ENCODE results near the gene MACROD1. TPM values are rescaled to one million over a fixed set of nuclear protein-coding genes. Genes with fewer than 3 reads are reported as not detected.

MACROD1 gene
- total and polyA plus RNA-seq, 9 donors, result 21.1 to 50.2 (median 32.2) TPM

DNA sequence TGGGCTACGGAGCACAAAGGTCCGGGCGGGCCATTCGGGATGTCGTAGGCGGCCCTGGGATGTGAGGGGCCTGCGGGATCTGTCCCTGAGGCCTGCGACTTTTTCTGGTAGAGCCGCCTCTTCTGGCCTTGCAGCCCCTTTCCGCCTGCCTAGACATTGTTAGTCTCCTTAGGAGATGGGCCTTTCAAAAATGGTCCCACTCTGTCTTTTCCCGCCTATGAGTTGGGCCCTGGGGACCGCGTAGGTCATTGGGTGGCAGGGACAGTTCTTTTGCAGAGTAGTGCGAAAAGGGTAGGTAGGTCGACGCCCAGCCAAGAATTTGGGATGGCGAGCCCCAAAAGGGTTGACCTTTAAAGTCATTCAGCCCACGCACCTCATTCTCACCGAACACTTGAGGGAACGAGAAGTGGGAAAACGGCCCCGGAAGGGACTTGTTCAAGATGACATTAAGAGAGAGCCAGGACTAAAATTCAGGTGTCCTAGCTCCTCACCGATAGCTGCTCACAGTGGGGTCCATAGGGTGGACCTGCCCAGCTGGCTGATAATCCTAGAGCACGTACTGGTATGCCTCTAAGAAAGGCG, 178.9 kb downstream of the MACROD1 start:
- Histone ChIP-seq H3K9me3 (no peaks in the 10 kb centered on the region), H3K36me3 (no peaks in the 10 kb centered on the region), H3K4me1 (ENCODE audit: insufficient read depth) (peaks cover 5% of the 10 kb centered on the region), H3K27ac (peak overlapping the region; percentile 43 to 57), H3K4me3 (peak overlapping the region; percentile 95), H3K27me3 (no peaks in the 10 kb centered on the region)
- intact Hi-C loops (cut with DNase I), result no loop called here
- WGBS, 3 donors, result 20 to 27% (median 22%) methylated on average over 24 to 25 of the region's 25 CpGs
- DNase-seq, result no peak
- TF ChIP-seq, protein P1, sequence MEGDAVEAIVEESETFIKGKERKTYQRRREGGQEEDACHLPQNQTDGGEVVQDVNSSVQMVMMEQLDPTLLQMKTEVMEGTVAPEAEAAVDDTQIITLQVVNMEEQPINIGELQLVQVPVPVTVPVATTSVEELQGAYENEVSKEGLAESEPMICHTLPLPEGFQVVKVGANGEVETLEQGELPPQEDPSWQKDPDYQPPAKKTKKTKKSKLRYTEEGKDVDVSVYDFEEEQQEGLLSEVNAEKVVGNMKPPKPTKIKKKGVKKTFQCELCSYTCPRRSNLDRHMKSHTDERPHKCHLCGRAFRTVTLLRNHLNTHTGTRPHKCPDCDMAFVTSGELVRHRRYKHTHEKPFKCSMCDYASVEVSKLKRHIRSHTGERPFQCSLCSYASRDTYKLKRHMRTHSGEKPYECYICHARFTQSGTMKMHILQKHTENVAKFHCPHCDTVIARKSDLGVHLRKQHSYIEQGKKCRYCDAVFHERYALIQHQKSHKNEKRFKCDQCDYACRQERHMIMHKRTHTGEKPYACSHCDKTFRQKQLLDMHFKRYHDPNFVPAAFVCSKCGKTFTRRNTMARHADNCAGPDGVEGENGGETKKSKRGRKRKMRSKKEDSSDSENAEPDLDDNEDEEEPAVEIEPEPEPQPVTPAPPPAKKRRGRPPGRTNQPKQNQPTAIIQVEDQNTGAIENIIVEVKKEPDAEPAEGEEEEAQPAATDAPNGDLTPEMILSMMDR (IDR thresholded peaks at IDR 0.05), result no peak
- TF ChIP-seq POLR2A (IDR thresholded peaks at IDR 0.05), result no peak
- TF ChIP-seq EP300 (IDR thresholded peaks at IDR 0.05), result no peak

DNA sequence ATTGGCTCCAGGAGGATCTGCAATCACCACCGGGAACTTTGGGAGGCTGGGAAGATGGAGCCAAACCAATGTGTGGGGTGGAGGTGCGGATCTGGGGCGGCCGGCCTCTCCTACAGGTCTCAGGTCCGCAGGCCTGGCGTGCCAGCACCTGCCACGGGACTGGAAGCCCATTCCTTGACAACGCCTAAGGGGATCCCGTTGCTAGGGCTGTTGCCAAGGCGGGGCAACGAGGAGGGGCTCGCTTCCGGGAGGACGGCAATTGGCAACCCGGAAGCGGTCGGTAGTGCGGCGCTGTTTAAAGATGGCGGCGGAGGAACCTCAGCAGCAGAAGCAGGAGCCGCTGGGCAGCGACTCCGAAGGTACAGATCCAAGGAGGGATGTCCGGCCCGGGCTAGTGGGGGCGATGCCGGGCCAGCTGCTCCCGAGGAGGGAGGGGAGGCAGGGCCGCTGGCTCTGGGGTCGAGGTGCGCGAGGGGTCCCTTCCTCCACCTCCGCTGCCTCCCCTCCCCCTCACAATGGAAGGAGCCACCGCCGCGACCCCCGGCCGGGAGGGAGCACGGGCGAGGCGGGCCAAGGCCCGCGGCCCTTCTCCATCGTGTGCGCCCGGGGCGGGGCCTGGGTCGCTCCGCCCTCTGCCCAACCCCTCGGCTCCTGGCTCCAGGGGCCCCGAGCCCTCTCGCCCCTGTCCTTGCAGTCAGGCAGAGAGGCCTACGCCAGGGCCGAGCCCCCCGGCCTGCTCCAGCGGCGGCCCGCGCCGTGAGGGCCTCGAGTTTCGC, 179.6 kb downstream of the MACROD1 start, which contains the start of gene OTUB1:
Gene OTUB1, plus strand, starts transcription at position 283 of the 776 bp plus-strand sequence. Its CDS starts 19 bp downstream, at position 302.
- no peaks in the 10 kb centered on the region for H3K27me3 ChIP-seq
- WGBS, 3 donors, result 0% methylated on average over 35 to 63 of the region's 63 CpGs
- intact Hi-C loops (cut with DNase I), result no loop called here
- H3K36me3 ChIP-seq, result no peaks in the 10 kb centered on the region
- peak; percentile 87 to 92 (median 88) for DNase-seq
- peak within 1 kb of the TSS; percentile 43 to 57 for H3K27ac ChIP-seq
- peak within 1 kb of the TSS; percentile 95 for H3K4me3 ChIP-seq
- H3K4me1 ChIP-seq (ENCODE audit: insufficient read depth), result peaks cover 5% of the 10 kb centered on the region
- TF ChIP-seq POLR2A (IDR thresholded peaks at IDR 0.05) (peak; percentile 44), EP300 (IDR thresholded peaks at IDR 0.05) (no peak)
- no peaks in the 10 kb centered on the region for H3K9me3 ChIP-seq

DNA sequence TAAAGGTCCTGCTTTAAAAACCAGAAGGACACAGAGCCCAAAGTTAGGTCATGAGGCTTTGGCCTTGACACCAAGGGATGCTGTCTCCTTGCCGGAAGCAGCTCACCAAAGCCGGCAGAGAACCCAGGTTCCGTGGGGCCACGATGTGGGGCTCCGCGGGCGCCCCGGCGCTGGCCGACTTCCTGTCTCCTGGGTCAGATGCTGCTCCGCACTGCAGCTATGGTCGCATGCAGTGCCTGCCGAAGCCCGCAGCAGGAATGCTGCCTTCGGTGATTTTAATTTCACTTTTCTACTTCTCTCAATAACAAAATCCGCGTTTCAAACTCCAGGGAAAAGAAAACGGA, 180.1 kb downstream of the MACROD1 start:
- 0 to 1% (median 0%) methylated on average over 18 of the region's 18 CpGs for WGBS, 3 donors
- no peak for DNase-seq
- intact Hi-C loops (cut with DNase I), result no loop called here

DNA sequence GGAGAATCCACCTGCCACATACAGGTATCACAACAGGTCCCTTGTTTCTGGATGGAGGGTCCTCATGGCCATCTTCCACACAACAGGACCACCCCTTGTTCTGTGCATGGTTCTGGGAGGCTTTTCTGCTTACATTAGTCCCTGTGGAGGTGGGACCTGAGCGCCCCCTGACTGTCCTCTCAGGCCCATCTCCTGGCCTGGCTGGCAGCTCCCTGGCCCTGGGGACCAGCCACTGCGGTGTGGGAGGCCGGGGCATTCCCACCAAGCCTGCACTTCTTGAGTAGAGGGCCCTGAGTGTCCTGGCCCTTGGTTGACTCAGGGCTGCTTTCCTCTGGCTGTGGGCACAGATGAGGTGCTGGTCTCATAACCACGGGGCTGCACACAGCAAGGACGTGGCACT, 186.5 kb downstream of the MACROD1 start:
- H3K27me3 ChIP-seq, result no peaks in the 10 kb centered on the region
- peak overlapping the region in 1 of 2 donors; percentile 28 for H3K27ac ChIP-seq
- intact Hi-C loops (cut with DNase I), result no loop called here
- no peaks in the 10 kb centered on the region for H3K9me3 ChIP-seq
- no peak overlapping the region for H3K4me3 ChIP-seq
- no peak for DNase-seq
- H3K36me3 ChIP-seq, result no peaks in the 10 kb centered on the region
- TF ChIP-seq, protein P1 (IDR thresholded peaks at IDR 0.05), result no peak
- no peak for TF ChIP-seq EP300 (IDR thresholded peaks at IDR 0.05)
- WGBS, 3 donors, result 87 to 92% (median 89%) methylated on average over 5 of the region's 5 CpGs
- peaks cover 15% of the 10 kb centered on the region for H3K4me1 ChIP-seq (ENCODE audit: insufficient read depth)

More for the DNA sequence above, 180.1 kb downstream of the MACROD1 start:
- H3K4me3 ChIP-seq, result peak overlapping the region; percentile 95
- peaks cover 5% of the 10 kb centered on the region for H3K4me1 ChIP-seq (ENCODE audit: insufficient read depth)
- no peaks in the 10 kb centered on the region for H3K36me3 ChIP-seq
- no peak for TF ChIP-seq EP300 (IDR thresholded peaks at IDR 0.05)
- TF ChIP-seq, protein P1 (IDR thresholded peaks at IDR 0.05), result no peak
- TF ChIP-seq POLR2A (IDR thresholded peaks at IDR 0.05), result no peak
- H3K27ac ChIP-seq, result peak overlapping the region in 1 of 2 donors; percentile 57
- no peaks in the 10 kb centered on the region for H3K27me3 ChIP-seq
- no peaks in the 10 kb centered on the region for H3K9me3 ChIP-seq
